SK-N-SH treated with all-trans-retinoic acid at 6 μM for 48 hours (cell line): Measurements from ENCODE around the gene ZSWIM6.

Experiments
- CSRNP3 ChIP-seq: fragments of 250-450 bp; sonication (Bioruptor Pico); IDR thresholded peaks from 2 replicates; pipeline ENCODE4 v1.5.1; 2021; ENCODE audit warnings: mild to moderate bottlenecking, moderate library complexity
- ISL1 ChIP-seq: fragments of 250-450 bp; sonication (Bioruptor Pico); IDR thresholded peaks from 2 replicates; pipeline ENCODE4 v2.1.2; 2022; ENCODE audit warnings: mild to moderate bottlenecking, moderate library complexity
- PATZ1 ChIP-seq: fragments of 250-450 bp; sonication (Bioruptor Pico); IDR thresholded peaks from 2 replicates; pipeline ENCODE4 v1.8.0; 2020; ENCODE audit warnings: mild to moderate bottlenecking, moderate library complexity, borderline replicate concordance
- RARB ChIP-seq: fragments of 250-450 bp; sonication (Bioruptor Pico); IDR thresholded peaks from 2 replicates; pipeline ENCODE4 v1.8.0; 2021; ENCODE audit warnings: mild to moderate bottlenecking, moderate library complexity
- TCF4 ChIP-seq: fragments of 250-450 bp; sonication (Bioruptor Pico); IDR thresholded peaks from 2 replicates; pipeline ENCODE4 v1.8.0; 2021; ENCODE audit warnings: mild to moderate bottlenecking, moderate library complexity, borderline replicate concordance
- ZFP3 ChIP-seq: fragments of 250-450 bp; sonication (Bioruptor Pico); IDR thresholded peaks from 2 replicates; pipeline ENCODE4 v1.5.0; 2020; ENCODE audit warnings: mild to moderate bottlenecking, moderate library complexity
- ZFP30 ChIP-seq: fragments of 450-650 bp; formaldehyde crosslinking; IDR thresholded peaks from 2 replicates; pipeline ENCODE4 v1.5.0; 2022; ENCODE audit warnings: mild to moderate bottlenecking, moderate library complexity
- ZNF70 ChIP-seq: fragments of 450-650 bp; formaldehyde crosslinking; IDR thresholded peaks from 2 replicates; pipeline ENCODE4 v1.5.0; 2020; ENCODE audit warnings: mild to moderate bottlenecking, moderate library complexity
- ZNF8 ChIP-seq: fragments of 450-650 bp; formaldehyde crosslinking; IDR thresholded peaks from 2 replicates; pipeline ENCODE4 v1.5.0; 2020; ENCODE audit warnings: mild to moderate bottlenecking, moderate library complexity
- TF ChIP-seq, protein P1 (sequence below): fragments of 250-450 bp; sonication (Bioruptor Pico); IDR thresholded peaks from 2 replicates; pipeline ENCODE4 v1.8.0; 2021; ENCODE audit warnings: low read depth, mild to moderate bottlenecking, moderate library complexity, borderline replicate concordance
- TF ChIP-seq, protein P2 (sequence below): fragments of 250-450 bp; sonication (Bioruptor Pico); IDR thresholded peaks from 2 replicates; pipeline ENCODE4 v1.5.0; 2020; ENCODE audit warnings: mild to moderate bottlenecking, moderate library complexity

GRCh38 chr5:61416010-61416409, 84.0 kb downstream of the ZSWIM6 start:
- TF ChIP-seq PATZ1 (CRISPR knock-in tag) (no peak), ZNF70 (CRISPR knock-in tag) (no peak), CSRNP3 (CRISPR knock-in tag) (no peak), ISL1 (no peak), TCF4 (CRISPR knock-in tag) (no peak), ZNF8 (CRISPR knock-in tag) (no peak), ZFP30 (no peak), RARB (no peak), ZFP3 (CRISPR knock-in tag) (no peak)
- TF ChIP-seq, protein P1, sequence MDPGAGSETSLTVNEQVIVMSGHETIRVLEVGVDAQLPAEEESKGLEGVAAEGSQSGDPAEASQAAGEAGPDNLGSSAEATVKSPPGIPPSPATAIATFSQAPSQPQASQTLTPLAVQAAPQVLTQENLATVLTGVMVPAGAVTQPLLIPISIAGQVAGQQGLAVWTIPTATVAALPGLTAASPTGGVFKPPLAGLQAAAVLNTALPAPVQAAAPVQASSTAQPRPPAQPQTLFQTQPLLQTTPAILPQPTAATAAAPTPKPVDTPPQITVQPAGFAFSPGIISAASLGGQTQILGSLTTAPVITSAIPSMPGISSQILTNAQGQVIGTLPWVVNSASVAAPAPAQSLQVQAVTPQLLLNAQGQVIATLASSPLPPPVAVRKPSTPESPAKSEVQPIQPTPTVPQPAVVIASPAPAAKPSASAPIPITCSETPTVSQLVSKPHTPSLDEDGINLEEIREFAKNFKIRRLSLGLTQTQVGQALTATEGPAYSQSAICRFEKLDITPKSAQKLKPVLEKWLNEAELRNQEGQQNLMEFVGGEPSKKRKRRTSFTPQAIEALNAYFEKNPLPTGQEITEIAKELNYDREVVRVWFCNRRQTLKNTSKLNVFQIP (CRISPR knock-in tag) = no peak
- TF ChIP-seq, protein P2, sequence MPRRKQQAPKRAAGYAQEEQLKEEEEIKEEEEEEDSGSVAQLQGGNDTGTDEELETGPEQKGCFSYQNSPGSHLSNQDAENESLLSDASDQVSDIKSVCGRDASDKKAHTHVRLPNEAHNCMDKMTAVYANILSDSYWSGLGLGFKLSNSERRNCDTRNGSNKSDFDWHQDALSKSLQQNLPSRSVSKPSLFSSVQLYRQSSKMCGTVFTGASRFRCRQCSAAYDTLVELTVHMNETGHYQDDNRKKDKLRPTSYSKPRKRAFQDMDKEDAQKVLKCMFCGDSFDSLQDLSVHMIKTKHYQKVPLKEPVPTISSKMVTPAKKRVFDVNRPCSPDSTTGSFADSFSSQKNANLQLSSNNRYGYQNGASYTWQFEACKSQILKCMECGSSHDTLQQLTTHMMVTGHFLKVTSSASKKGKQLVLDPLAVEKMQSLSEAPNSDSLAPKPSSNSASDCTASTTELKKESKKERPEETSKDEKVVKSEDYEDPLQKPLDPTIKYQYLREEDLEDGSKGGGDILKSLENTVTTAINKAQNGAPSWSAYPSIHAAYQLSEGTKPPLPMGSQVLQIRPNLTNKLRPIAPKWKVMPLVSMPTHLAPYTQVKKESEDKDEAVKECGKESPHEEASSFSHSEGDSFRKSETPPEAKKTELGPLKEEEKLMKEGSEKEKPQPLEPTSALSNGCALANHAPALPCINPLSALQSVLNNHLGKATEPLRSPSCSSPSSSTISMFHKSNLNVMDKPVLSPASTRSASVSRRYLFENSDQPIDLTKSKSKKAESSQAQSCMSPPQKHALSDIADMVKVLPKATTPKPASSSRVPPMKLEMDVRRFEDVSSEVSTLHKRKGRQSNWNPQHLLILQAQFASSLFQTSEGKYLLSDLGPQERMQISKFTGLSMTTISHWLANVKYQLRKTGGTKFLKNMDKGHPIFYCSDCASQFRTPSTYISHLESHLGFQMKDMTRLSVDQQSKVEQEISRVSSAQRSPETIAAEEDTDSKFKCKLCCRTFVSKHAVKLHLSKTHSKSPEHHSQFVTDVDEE (CRISPR knock-in tag) = no peak
